GM23338 (cell line): ENCODE data around the gene SLC38A8. TPM values are rescaled to one million over a fixed set of nuclear protein-coding genes. Genes with fewer than 3 reads are reported as not detected.

Experiments
- ATAC-seq: fragments of 200-7000 bp; cut with Tn5 transposase; 3 replicates; pipeline ENCODE4 v1.9.1; 2020
- DNase-seq: peaks from one replicate; pipeline ENCODE4 v3.0.0-alpha.2; 2015; ENCODE audit warnings: low spot score
- H2AFZ ChIP-seq: fragments of 200-600 bp; sonication (generic); 2 replicates; pipeline ENCODE4 v1.8.0; 2016; ENCODE audit warnings: antibody characterized with exemption, mild to moderate bottlenecking, moderate library complexity
- H3F3A ChIP-seq: fragments of 200-600 bp; sonication (generic); replicated peaks from 2 replicates; pipeline ENCODE4 v1.8.0; 2017; ENCODE audit warnings: antibody characterized with exemption, mixed run types, low read depth
- H3K27ac ChIP-seq: fragments of 200-600 bp; sonication (generic); 2 replicates; pipeline ENCODE4 v1.6.1; 2016; ENCODE audit warnings: low read depth
- H3K27me3 ChIP-seq: fragments of 200-600 bp; sonication (generic); 2 replicates; pipeline ENCODE4 v1.8.0; 2016; ENCODE audit warnings: mild to moderate bottlenecking, mixed run types, moderate library complexity; ENCODE audit not compliant: insufficient read depth
- H3K36me3 ChIP-seq: fragments of 200-600 bp; sonication (generic); 2 replicates; pipeline ENCODE4 v1.8.0; 2016; ENCODE audit warnings: mild to moderate bottlenecking; ENCODE audit not compliant: insufficient read depth
- H3K4me1 ChIP-seq: fragments of 200-600 bp; sonication (generic); 2 replicates; pipeline ENCODE4 v1.8.0; 2016; ENCODE audit warnings: mild to moderate bottlenecking, moderate library complexity; ENCODE audit not compliant: insufficient read depth
- H3K4me2 ChIP-seq: fragments of 200-600 bp; sonication (generic); 2 replicates; pipeline ENCODE4 v1.7.1; 2017; ENCODE audit warnings: mixed run types
- H3K4me3 ChIP-seq: fragments of 200-600 bp; sonication (generic); 2 replicates; pipeline ENCODE4 v1.6.1; 2016; ENCODE audit warnings: mixed run types
- H3K79me2 ChIP-seq: fragments of 200-600 bp; sonication (generic); replicated peaks from 2 replicates; pipeline ENCODE4 v1.8.0; 2017; ENCODE audit warnings: mild to moderate bottlenecking; ENCODE audit not compliant: insufficient read depth
- H3K9me2 ChIP-seq: fragments of 200-600 bp; sonication (generic); 2 replicates; pipeline ENCODE4 v1.8.0; 2017; ENCODE audit not compliant: insufficient read depth
- H4K20me1 ChIP-seq: fragments of 200-600 bp; sonication (generic); replicated peaks from 2 replicates; pipeline ENCODE4 v1.8.0; 2017; ENCODE audit warnings: mild to moderate bottlenecking; ENCODE audit not compliant: insufficient read depth
- H3K27ac Mint-ChIP-seq: 2 replicates; pipeline ENCODE4 v1.8.0; 2020; ENCODE audit warnings: inconsistent platforms, mild to moderate bottlenecking, moderate library complexity, mixed read lengths
- H3K27me3 Mint-ChIP-seq: 3 replicates; pipeline ENCODE4 v1.8.0; 2022; ENCODE audit warnings: low read depth, mild to moderate bottlenecking, moderate library complexity, mixed read lengths, inconsistent platforms; ENCODE audit not compliant: insufficient read depth, poor library complexity
- H3K36me3 Mint-ChIP-seq: 3 replicates; pipeline ENCODE4 v1.8.0; 2021; ENCODE audit warnings: low read depth, mild to moderate bottlenecking, inconsistent platforms, moderate library complexity, mixed read lengths
- H3K4me1 Mint-ChIP-seq: 3 replicates; pipeline ENCODE4 v1.8.0; 2020; ENCODE audit warnings: mild to moderate bottlenecking, inconsistent platforms, mixed read lengths
- H3K4me3 Mint-ChIP-seq: 3 replicates; pipeline ENCODE4 v1.8.0; 2021; ENCODE audit warnings: moderate library complexity, mild to moderate bottlenecking, inconsistent platforms, mixed read lengths
- H3K9me3 Mint-ChIP-seq: 3 replicates; pipeline ENCODE4 v1.8.0; 2020; ENCODE audit warnings: moderate library complexity, mild to moderate bottlenecking, inconsistent platforms, mixed read lengths
- CREB1 ChIP-seq: fragments of 250-450 bp; sonication (Bioruptor Pico); IDR thresholded peaks from 2 replicates; pipeline ENCODE4 v1.5.0; 2020; ENCODE audit warnings: low read depth, mild to moderate bottlenecking, moderate library complexity
- EZH2phosphoT487 ChIP-seq: fragments of 200-600 bp; sonication (generic); IDR thresholded peaks from one replicate; pipeline ENCODE4 v1.8.1; 2018; ENCODE audit warnings: antibody characterized with exemption; ENCODE audit not compliant: unreplicated experiment
- NANOG ChIP-seq: IDR thresholded peaks from 2 replicates; pipeline ENCODE4 v1.6.1; 2016; ENCODE audit warnings: antibody characterized with exemption, borderline replicate concordance
- STAT1 ChIP-seq: IDR thresholded peaks from one replicate; pipeline ENCODE4 v1.6.1; 2016; ENCODE audit warnings: antibody characterized with exemption; ENCODE audit not compliant: unreplicated experiment
- ZNF114 ChIP-seq: fragments of 250-450 bp; sonication (Bioruptor Pico); IDR thresholded peaks from 2 replicates; pipeline ENCODE4 v1.5.0; 2020; ENCODE audit warnings: mild to moderate bottlenecking, moderate library complexity
- polyA plus RNA-seq: library from polyadenylated mRNA; unstranded; fragments of >200 nt; fragmentation: Nextera tagmentation; extraction: Ambion mirVana; gene quantifications from 2 replicates; pipeline ENCODE4 v1.2.1, GENCODE V29; 2016
- total RNA-seq: library from RNA; depleted of rRNA; stranded (reverse); fragments of >200 nt; shearing (Covaris generic); gene quantifications from 2 replicates; pipeline ENCODE4 v1.2.3, GENCODE V29; 2014
- TF ChIP-seq, protein P1 (sequence below): fragments of 250-450 bp; sonication (Bioruptor Pico); IDR thresholded peaks from 2 replicates; pipeline ENCODE4 v1.5.0; 2020; ENCODE audit warnings: mild to moderate bottlenecking, moderate library complexity
- TF ChIP-seq, protein P2 (sequence below), 2 experiments: fragments of 200-600 bp in 1 of 2; sonication (generic) in 1 of 2; conservative IDR thresholded peaks; 2 replicates each; pipeline versions ENCODE4 v1.5.1 to v1.6.1; 2016 to 2017; ENCODE audit warnings: antibody characterized with exemption in 2 of 2, low read depth in 2 of 2, mild to moderate bottlenecking in 2 of 2, moderate library complexity in 1 of 2

The SLC38A8 gene
- total and polyA plus RNA-seq, 2 experiments from 2014 or later, result not detected

DNA sequence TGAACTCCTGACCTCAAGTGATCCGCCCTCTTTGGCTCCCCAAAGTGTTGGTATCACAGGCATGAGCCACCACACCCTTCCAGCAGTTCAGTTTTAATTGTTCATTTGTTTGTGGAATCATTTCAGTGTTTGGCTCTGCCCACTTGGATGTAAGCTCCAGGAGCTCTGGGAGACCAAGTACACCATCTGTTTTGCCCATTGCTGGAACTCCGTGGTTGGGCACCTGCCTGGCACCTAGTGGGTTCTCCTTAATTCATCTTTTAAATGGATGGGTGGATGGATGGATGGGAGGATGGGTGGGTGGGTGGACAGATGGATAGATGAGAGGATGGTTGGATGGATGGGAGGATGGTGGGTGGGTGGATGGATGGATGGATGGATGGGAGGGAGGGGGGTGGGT is 75.5 kb downstream of the SLC38A8 start (continued):
- TF ChIP-seq, protein P1, sequence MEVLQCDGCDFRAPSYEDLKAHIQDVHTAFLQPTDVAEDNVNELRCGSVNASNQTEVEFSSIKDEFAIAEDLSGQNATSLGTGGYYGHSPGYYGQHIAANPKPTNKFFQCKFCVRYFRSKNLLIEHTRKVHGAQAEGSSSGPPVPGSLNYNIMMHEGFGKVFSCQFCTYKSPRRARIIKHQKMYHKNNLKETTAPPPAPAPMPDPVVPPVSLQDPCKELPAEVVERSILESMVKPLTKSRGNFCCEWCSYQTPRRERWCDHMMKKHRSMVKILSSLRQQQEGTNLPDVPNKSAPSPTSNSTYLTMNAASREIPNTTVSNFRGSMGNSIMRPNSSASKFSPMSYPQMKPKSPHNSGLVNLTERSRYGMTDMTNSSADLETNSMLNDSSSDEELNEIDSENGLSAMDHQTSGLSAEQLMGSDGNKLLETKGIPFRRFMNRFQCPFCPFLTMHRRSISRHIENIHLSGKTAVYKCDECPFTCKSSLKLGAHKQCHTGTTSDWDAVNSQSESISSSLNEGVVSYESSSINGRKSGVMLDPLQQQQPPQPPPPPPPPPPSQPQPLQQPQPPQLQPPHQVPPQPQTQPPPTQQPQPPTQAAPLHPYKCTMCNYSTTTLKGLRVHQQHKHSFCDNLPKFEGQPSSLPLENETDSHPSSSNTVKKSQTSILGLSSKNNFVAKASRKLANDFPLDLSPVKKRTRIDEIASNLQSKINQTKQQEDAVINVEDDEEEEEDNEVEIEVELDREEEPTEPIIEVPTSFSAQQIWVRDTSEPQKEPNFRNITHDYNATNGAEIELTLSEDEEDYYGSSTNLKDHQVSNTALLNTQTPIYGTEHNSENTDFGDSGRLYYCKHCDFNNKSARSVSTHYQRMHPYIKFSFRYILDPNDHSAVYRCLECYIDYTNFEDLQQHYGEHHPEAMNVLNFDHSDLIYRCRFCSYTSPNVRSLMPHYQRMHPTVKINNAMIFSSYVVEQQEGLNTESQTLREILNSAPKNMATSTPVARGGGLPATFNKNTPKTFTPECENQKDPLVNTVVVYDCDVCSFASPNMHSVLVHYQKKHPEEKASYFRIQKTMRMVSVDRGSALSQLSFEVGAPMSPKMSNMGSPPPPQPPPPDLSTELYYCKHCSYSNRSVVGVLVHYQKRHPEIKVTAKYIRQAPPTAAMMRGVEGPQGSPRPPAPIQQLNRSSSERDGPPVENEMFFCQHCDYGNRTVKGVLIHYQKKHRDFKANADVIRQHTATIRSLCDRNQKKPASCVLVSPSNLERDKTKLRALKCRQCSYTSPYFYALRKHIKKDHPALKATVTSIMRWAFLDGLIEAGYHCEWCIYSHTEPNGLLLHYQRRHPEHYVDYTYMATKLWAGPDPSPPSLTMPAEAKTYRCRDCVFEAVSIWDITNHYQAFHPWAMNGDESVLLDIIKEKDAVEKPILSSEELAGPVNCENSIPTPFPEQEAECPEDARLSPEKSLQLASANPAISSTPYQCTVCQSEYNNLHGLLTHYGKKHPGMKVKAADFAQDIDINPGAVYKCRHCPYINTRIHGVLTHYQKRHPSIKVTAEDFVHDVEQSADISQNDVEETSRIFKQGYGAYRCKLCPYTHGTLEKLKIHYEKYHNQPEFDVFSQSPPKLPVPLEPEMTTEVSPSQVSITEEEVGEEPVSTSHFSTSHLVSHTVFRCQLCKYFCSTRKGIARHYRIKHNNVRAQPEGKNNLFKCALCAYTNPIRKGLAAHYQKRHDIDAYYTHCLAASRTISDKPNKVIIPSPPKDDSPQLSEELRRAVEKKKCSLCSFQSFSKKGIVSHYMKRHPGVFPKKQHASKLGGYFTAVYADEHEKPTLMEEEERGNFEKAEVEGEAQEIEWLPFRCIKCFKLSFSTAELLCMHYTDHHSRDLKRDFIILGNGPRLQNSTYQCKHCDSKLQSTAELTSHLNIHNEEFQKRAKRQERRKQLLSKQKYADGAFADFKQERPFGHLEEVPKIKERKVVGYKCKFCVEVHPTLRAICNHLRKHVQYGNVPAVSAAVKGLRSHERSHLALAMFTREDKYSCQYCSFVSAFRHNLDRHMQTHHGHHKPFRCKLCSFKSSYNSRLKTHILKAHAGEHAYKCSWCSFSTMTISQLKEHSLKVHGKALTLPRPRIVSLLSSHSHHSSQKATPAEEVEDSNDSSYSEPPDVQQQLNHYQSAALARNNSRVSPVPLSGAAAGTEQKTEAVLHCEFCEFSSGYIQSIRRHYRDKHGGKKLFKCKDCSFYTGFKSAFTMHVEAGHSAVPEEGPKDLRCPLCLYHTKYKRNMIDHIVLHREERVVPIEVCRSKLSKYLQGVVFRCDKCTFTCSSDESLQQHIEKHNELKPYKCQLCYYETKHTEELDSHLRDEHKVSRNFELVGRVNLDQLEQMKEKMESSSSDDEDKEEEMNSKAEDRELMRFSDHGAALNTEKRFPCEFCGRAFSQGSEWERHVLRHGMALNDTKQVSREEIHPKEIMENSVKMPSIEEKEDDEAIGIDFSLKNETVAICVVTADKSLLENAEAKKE (CRISPR knock-in tag), result no peak
- TF ChIP-seq EZH2phosphoT487 (no peak), STAT1 (no peak)
- TF ChIP-seq, protein P2, sequence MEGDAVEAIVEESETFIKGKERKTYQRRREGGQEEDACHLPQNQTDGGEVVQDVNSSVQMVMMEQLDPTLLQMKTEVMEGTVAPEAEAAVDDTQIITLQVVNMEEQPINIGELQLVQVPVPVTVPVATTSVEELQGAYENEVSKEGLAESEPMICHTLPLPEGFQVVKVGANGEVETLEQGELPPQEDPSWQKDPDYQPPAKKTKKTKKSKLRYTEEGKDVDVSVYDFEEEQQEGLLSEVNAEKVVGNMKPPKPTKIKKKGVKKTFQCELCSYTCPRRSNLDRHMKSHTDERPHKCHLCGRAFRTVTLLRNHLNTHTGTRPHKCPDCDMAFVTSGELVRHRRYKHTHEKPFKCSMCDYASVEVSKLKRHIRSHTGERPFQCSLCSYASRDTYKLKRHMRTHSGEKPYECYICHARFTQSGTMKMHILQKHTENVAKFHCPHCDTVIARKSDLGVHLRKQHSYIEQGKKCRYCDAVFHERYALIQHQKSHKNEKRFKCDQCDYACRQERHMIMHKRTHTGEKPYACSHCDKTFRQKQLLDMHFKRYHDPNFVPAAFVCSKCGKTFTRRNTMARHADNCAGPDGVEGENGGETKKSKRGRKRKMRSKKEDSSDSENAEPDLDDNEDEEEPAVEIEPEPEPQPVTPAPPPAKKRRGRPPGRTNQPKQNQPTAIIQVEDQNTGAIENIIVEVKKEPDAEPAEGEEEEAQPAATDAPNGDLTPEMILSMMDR (conservative IDR thresholded peaks at IDR 0.05; ENCODE audit: low read depth in 2 of 2), result no peak

DNA sequence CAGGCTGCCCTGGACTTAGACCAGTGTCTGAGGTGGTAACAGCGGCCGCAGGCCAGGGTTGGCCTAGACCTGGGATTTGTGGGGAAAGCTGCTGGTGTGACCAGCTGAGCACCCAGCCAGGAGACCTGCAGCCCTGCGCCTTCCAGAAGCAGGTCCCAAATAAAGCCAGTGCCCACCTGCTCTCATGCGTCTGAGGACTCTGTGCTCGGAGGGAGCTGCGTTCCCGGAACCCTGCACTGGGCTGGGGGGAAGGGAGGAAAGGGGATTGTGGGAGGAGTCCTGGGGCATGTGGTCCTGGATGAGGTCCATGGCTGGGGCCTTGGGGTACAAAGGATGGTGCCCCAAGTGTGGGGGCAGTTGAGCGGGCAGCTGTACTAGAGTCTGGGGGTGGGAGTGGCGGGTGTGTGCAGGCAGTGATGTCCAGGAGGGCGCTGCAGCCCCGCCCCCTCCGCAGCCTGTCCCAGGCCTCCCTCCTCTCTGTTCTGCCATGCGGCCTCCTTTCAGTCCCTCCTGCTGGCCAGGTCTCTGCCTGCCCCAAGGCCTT is 76.4 kb downstream of the SLC38A8 start:
- no peak overlapping the region for H3K27ac Mint-ChIP-seq
- Histone ChIP-seq H3F3A (no peaks in the 10 kb centered on the region), H3K4me1 (no peaks in the 10 kb centered on the region; the same call in 1 of the 2 replicates), H2AFZ (no peak overlapping the region), H4K20me1 (no peaks in the 10 kb centered on the region), H3K36me3 (no peaks in the 10 kb centered on the region), H3K9me2 (no peaks in the 10 kb centered on the region), H3K27ac (no peak overlapping the region), H3K27me3 (peaks cover 13% of the 10 kb centered on the region), H3K79me2 (no peaks in the 10 kb centered on the region), H3K4me3 (no peak overlapping the region), H3K4me2 (no peak overlapping the region)
- no peaks in the 10 kb centered on the region for H3K36me3 Mint-ChIP-seq
- DNase-seq (peak; percentile 41), ATAC-seq (peak; percentile 13; the same call in 2 of the 3 replicates)
- H3K4me1 Mint-ChIP-seq, result peaks cover 9% of the 10 kb centered on the region
- no peak overlapping the region for H3K4me3 Mint-ChIP-seq
- H3K9me3 Mint-ChIP-seq, result peaks cover 3% of the 10 kb centered on the region; the same call in 2 of the 3 replicates
- peaks cover 17% of the 10 kb centered on the region for H3K27me3 Mint-ChIP-seq
- TF ChIP-seq ZNF114 (no peak), EZH2phosphoT487 (no peak), CREB1 (no peak), NANOG (no peak)
- TF ChIP-seq, protein P1 (CRISPR knock-in tag), result no peak
